H1 (cell line): ENCODE data around the gene YIF1A.

Experiments
- ATF2 ChIP-seq: IDR thresholded peaks from 2 replicates; pipeline ENCODE4 v1.6.1; 2012; ENCODE audit warnings: low read length, inconsistent platforms
- CBX5 ChIP-seq: fragments of 300-800, 300-1000 bp; sonication (generic); IDR thresholded peaks from 2 replicates; pipeline ENCODE4 v1.7.1; 2016; ENCODE audit warnings: antibody characterized with exemption, low read length, low read depth
- EP300 ChIP-seq, 2 experiments: IDR thresholded peaks; 1 replicate in 1 of 2; 2 replicates in 1 of 2; pipeline ENCODE4 v1.6.1; 2011 to 2012; ENCODE audit warnings: low read depth in 2 of 2, low read length in 2 of 2, mild to moderate bottlenecking in 2 of 2, borderline replicate concordance in 1 of 2, inconsistent platforms in 1 of 2, moderate library complexity in 1 of 2
- EZH2 ChIP-seq: fragments of 200-600 bp; sonication (generic); IDR thresholded peaks from 2 replicates; pipeline ENCODE4 v1.7.1; 2012; ENCODE audit warnings: low read depth, mild to moderate bottlenecking, moderate library complexity, low read length, inconsistent platforms; ENCODE audit not compliant: severe bottlenecking
- GTF2F1 ChIP-seq: IDR thresholded peaks from 2 replicates; pipeline ENCODE4 v1.6.1; 2012; ENCODE audit warnings: low read depth, low read length, improper control_type of control experiment, borderline replicate concordance
- HDAC2 ChIP-seq, 2 experiments: fragments of 300-600 bp in 1 of 2; sonication (generic) in 1 of 2; IDR thresholded peaks; 2 replicates each; pipeline ENCODE4 v1.6.1; 2011 to 2012; ENCODE audit warnings: low read depth in 2 of 2, low read length in 2 of 2, mild to moderate bottlenecking in 2 of 2, moderate library complexity in 2 of 2, borderline replicate concordance in 1 of 2, inconsistent platforms in 1 of 2
- MAX ChIP-seq: IDR thresholded peaks from 2 replicates; pipeline ENCODE4 v1.6.1; 2012; ENCODE audit warnings: inconsistent platforms
- POLR2A ChIP-seq, 2 experiments: IDR thresholded peaks; 1 replicate in 1 of 2; 2 replicates in 1 of 2; pipeline ENCODE4 v1.6.1; 2011; ENCODE audit warnings: low read depth in 2 of 2, low read length in 2 of 2, mild to moderate bottlenecking in 2 of 2; ENCODE audit errors: control extremely low read depth in 1 of 2
- POLR2AphosphoS5 ChIP-seq: IDR thresholded peaks from 2 replicates; pipeline ENCODE4 v1.6.1; 2011; ENCODE audit warnings: low read depth, low read length
- RAD21 ChIP-seq, 2 experiments: IDR thresholded peaks in 1 of 2; conservative IDR thresholded peaks in 1 of 2; 2 replicates each; pipeline ENCODE4 v1.6.1; 2011; ENCODE audit warnings: low read depth in 2 of 2, low read length in 2 of 2, improper control_type of control experiment in 1 of 2, inconsistent platforms in 1 of 2, mild to moderate bottlenecking in 1 of 2, moderate library complexity in 1 of 2
- RFX5 ChIP-seq: IDR thresholded peaks from 2 replicates; pipeline ENCODE4 v1.6.1; 2011; ENCODE audit warnings: low read depth, low read length, improper control_type of control experiment, borderline replicate concordance
- TEAD4 ChIP-seq: IDR thresholded peaks from 2 replicates; pipeline ENCODE4 v1.6.1; 2012; ENCODE audit warnings: low read depth, low read length, inconsistent platforms, mixed read lengths
- TF ChIP-seq, protein P1 (sequence below), 3 experiments: IDR thresholded peaks; 1 replicate in 2 of 3; 2 replicates in 1 of 3; pipeline versions ENCODE4 v1.5.1 to v1.6.1; 2011; ENCODE audit warnings: low read length in 3 of 3, mild to moderate bottlenecking in 3 of 3, inconsistent platforms in 2 of 3, low read depth in 1 of 3, moderate library complexity in 1 of 3; ENCODE audit not compliant: insufficient read depth in 1 of 3; ENCODE audit errors: control extremely low read depth in 1 of 3

- TF ChIP-seq POLR2AphosphoS5, result no peak
- TF ChIP-seq CBX5, result no peak
- no peak for TF ChIP-seq GTF2F1
- TF ChIP-seq, protein P1, sequence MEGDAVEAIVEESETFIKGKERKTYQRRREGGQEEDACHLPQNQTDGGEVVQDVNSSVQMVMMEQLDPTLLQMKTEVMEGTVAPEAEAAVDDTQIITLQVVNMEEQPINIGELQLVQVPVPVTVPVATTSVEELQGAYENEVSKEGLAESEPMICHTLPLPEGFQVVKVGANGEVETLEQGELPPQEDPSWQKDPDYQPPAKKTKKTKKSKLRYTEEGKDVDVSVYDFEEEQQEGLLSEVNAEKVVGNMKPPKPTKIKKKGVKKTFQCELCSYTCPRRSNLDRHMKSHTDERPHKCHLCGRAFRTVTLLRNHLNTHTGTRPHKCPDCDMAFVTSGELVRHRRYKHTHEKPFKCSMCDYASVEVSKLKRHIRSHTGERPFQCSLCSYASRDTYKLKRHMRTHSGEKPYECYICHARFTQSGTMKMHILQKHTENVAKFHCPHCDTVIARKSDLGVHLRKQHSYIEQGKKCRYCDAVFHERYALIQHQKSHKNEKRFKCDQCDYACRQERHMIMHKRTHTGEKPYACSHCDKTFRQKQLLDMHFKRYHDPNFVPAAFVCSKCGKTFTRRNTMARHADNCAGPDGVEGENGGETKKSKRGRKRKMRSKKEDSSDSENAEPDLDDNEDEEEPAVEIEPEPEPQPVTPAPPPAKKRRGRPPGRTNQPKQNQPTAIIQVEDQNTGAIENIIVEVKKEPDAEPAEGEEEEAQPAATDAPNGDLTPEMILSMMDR (IDR thresholded peaks at IDR 0.05; ENCODE audit: control extremely low read depth in 1 of 3, insufficient read depth in 1 of 3, low read depth in 1 of 3, low read length in 3 of 3), result no peak
- no peak for TF ChIP-seq HDAC2 (IDR thresholded peaks at IDR 0.05; ENCODE audit: borderline replicate concordance in 1 of 2, low read depth in 2 of 2, low read length in 2 of 2)
- TF ChIP-seq POLR2A (IDR thresholded peaks at IDR 0.05; ENCODE audit: control extremely low read depth in 1 of 2, low read depth in 2 of 2, low read length in 2 of 2), result no peak
- no peak for TF ChIP-seq TEAD4
- no peak for TF ChIP-seq EZH2
- TF ChIP-seq EP300 (IDR thresholded peaks at IDR 0.05; ENCODE audit: borderline replicate concordance in 1 of 2, low read depth in 2 of 2, low read length in 2 of 2), result no peak
- no peak for TF ChIP-seq RAD21 (IDR thresholded peaks at IDR 0.05 in 1 of 2, conservative IDR thresholded peaks at IDR 0.05 in 1 of 2; ENCODE audit: low read depth in 2 of 2, low read length in 2 of 2)
- no peak for TF ChIP-seq RFX5
- no peak for TF ChIP-seq MAX
- TF ChIP-seq ATF2, result no peak
These were observed 7.9 kb downstream of the YIF1A start for GRCh38 chr11:66281001-66281400.
